DND-41 (cell line): ENCODE results near the gene GNG13.

Source experiments
- ATAC-seq: fragments of 200-7000 bp; cut with Tn5 transposase; 3 replicates; pipeline ENCODE4 v1.9.1; 2021; ENCODE audit warnings: low read depth; ENCODE audit not compliant: insufficient read depth
- DNase-seq: peaks from one replicate; pipeline ENCODE4 v3.0.0-alpha.2; 2020
- H2AFZ ChIP-seq: 2 replicates; pipeline ENCODE4 v1.6.0; 2012; ENCODE audit warnings: low read depth, low read length
- H3K27ac ChIP-seq: 2 replicates; pipeline ENCODE4 v1.5.1; 2012; ENCODE audit warnings: low read length, inconsistent platforms
- H3K27me3 ChIP-seq: fragments of 200-600 bp; sonication (generic); 2 replicates; pipeline ENCODE4 v1.6.0; 2012; ENCODE audit warnings: low read length, mild to moderate bottlenecking, inconsistent platforms; ENCODE audit not compliant: insufficient read depth, poor library complexity
- H3K36me3 ChIP-seq: 2 replicates; pipeline ENCODE4 v1.5.1; 2012; ENCODE audit warnings: low read length, inconsistent platforms; ENCODE audit not compliant: insufficient read depth
- H3K4me1 ChIP-seq: 2 replicates; pipeline ENCODE4 v1.5.1; 2012; ENCODE audit warnings: mild to moderate bottlenecking, low read length; ENCODE audit not compliant: insufficient read depth
- H3K4me2 ChIP-seq: 2 replicates; pipeline ENCODE4 v1.6.0; 2012; ENCODE audit warnings: mild to moderate bottlenecking, moderate library complexity, low read length, inconsistent platforms; ENCODE audit not compliant: insufficient read depth
- H3K4me3 ChIP-seq, 2 experiments: fragments of 200-600 bp in 1 of 2; shearing (Covaris generic) in 1 of 2; 2 replicates each; pipeline ENCODE4 v1.5.1; 2012 to 2016; ENCODE audit warnings: inconsistent platforms in 2 of 2, low read length in 2 of 2, mild to moderate bottlenecking in 2 of 2, low read depth in 1 of 2, moderate library complexity in 1 of 2
- H3K79me2 ChIP-seq: 2 replicates; pipeline ENCODE4 v1.6.0; 2012; ENCODE audit warnings: low read length, inconsistent platforms; ENCODE audit not compliant: insufficient read depth
- H3K9ac ChIP-seq: 2 replicates; pipeline ENCODE4 v1.6.0; 2012; ENCODE audit warnings: low read depth, mild to moderate bottlenecking, inconsistent platforms, low read length, moderate library complexity
- H3K9me3 ChIP-seq: 2 replicates; pipeline ENCODE4 v1.5.1; 2012; ENCODE audit warnings: low read length, moderate library complexity, mild to moderate bottlenecking, inconsistent platforms; ENCODE audit not compliant: insufficient read depth, severe bottlenecking
- H4K20me1 ChIP-seq: 2 replicates; pipeline ENCODE4 v1.6.0; 2012; ENCODE audit warnings: low read length; ENCODE audit not compliant: insufficient read depth
- EZH2 ChIP-seq: IDR thresholded peaks from 3 replicates; pipeline ENCODE4 v1.6.1; 2012; ENCODE audit warnings: borderline replicate concordance, low read depth, mild to moderate bottlenecking, moderate library complexity, low read length, inconsistent platforms; ENCODE audit not compliant: severe bottlenecking
- TF ChIP-seq, protein P1 (sequence below): IDR thresholded peaks from 2 replicates; pipeline ENCODE4 v1.5.1; 2012; ENCODE audit warnings: borderline replicate concordance, low read length, moderate library complexity, mild to moderate bottlenecking; ENCODE audit not compliant: poor library complexity, severe bottlenecking; ENCODE audit errors: extremely low read depth

The GNG13 gene

DNA sequence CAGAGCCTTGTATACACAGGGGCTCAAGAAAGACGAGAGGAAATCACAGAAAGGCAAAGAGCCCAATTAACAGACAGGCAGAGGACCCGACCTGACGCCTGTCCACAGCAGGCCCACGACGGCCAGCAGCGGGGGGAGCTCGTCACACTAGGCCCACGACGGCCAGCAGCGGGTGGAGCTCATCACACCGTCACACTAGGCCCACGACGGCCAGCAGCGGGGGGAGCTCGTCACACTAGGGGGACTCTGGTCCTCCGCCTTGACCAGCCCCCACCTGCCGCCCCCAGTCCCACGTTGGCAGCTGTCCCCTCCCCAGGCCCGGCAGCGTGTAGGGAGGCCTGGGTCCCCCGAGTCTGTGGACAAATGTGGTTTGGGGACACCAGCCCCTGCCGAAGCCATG, 23.7 kb upstream of the GNG13 start:
- no peaks in the 10 kb centered on the region for H3K9me3 ChIP-seq
- H3K4me3 ChIP-seq, result no peak overlapping the region
- ATAC-seq (no peak), DNase-seq (no peak)
- H2AFZ ChIP-seq, result no peak overlapping the region
- no peak overlapping the region for H3K4me2 ChIP-seq
- no peaks in the 10 kb centered on the region for H4K20me1 ChIP-seq
- H3K27me3 ChIP-seq, result no peaks in the 10 kb centered on the region
- H3K79me2 ChIP-seq, result no peaks in the 10 kb centered on the region
- no peaks in the 10 kb centered on the region for H3K36me3 ChIP-seq
- H3K9ac ChIP-seq, result no peak overlapping the region
- TF ChIP-seq, protein P1, sequence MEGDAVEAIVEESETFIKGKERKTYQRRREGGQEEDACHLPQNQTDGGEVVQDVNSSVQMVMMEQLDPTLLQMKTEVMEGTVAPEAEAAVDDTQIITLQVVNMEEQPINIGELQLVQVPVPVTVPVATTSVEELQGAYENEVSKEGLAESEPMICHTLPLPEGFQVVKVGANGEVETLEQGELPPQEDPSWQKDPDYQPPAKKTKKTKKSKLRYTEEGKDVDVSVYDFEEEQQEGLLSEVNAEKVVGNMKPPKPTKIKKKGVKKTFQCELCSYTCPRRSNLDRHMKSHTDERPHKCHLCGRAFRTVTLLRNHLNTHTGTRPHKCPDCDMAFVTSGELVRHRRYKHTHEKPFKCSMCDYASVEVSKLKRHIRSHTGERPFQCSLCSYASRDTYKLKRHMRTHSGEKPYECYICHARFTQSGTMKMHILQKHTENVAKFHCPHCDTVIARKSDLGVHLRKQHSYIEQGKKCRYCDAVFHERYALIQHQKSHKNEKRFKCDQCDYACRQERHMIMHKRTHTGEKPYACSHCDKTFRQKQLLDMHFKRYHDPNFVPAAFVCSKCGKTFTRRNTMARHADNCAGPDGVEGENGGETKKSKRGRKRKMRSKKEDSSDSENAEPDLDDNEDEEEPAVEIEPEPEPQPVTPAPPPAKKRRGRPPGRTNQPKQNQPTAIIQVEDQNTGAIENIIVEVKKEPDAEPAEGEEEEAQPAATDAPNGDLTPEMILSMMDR, result no peak
- no peak for TF ChIP-seq EZH2
- H3K27ac ChIP-seq, result no peak overlapping the region
- no peaks in the 10 kb centered on the region for H3K4me1 ChIP-seq

DNA sequence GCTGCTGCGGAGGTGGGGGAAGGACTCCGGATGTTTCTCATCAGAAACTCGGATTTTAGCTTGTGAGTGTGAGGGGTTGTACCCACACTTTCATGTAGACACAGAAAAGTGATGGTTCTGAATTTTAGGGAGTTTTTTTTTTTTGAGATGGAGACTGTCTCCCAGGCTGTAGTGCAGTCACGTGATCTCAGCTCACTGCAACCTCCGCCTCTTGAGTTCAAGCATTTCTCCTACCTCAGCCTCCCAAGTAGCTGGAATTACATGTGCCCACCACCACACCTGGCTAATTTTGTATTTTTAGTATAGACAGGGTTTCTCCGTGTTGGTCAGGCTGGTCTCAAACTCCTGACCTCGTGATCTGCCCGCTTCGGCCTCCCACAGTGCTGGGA, 22.4 kb upstream of the GNG13 start:
- no peak for ATAC-seq
- Histone ChIP-seq H3K4me1 (no peaks in the 10 kb centered on the region), H3K79me2 (no peaks in the 10 kb centered on the region), H3K4me3 (no peak overlapping the region), H3K9me3 (no peaks in the 10 kb centered on the region), H2AFZ (no peak overlapping the region), H3K4me2 (no peak overlapping the region), H3K27ac (no peak overlapping the region), H3K36me3 (no peaks in the 10 kb centered on the region), H4K20me1 (no peaks in the 10 kb centered on the region), H3K9ac (no peak overlapping the region), H3K27me3 (no peaks in the 10 kb centered on the region)
- TF ChIP-seq EZH2, result no peak
- TF ChIP-seq, protein P1, result no peak
- no peak for DNase-seq

DNA sequence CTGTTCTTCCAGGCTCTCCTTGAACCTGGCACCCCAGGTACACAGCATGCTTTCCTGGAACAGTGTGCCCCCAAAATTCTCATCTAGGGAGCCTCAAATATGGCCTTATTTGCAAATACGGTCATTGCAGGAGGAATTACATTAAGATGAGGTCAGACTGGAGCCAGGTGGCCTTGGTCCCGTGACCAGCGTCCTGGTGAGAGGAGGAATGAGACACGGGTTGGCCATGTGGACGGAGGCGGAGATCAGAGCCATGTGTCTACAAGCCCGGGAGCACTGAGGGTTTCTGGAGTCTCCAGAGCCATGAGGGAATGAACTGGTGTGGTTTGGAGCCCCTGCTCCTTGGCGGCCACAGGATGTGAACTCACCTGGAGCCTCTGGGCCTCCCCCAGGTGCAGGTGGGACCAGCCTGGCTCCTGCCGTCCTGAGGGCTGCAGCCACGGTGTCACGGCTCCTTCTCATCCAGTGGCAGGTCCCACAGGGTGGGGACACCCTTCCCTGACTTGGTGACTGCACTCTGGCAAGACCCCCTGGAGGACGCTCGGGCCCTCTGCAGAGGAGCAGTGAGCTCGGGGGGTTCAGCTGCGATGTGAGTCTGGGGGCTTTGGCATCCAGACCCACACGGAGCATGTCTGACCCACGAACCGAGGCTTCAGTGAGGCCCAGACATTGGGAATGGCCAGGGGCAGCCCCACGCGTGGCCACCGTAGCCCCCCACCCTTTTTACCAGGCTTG, 21.8 kb upstream of the GNG13 start:
- Histone ChIP-seq H3K4me2 (no peak overlapping the region), H3K9me3 (no peaks in the 10 kb centered on the region), H3K36me3 (no peaks in the 10 kb centered on the region), H3K4me3 (no peak overlapping the region), H3K79me2 (no peaks in the 10 kb centered on the region), H3K9ac (no peak overlapping the region), H3K27me3 (no peaks in the 10 kb centered on the region), H2AFZ (no peak overlapping the region), H4K20me1 (no peaks in the 10 kb centered on the region), H3K4me1 (no peaks in the 10 kb centered on the region), H3K27ac (no peak overlapping the region)
- DNase-seq, result no peak
- ATAC-seq, result no peak
- no peak for TF ChIP-seq EZH2
- TF ChIP-seq, protein P1, result no peak

DNA sequence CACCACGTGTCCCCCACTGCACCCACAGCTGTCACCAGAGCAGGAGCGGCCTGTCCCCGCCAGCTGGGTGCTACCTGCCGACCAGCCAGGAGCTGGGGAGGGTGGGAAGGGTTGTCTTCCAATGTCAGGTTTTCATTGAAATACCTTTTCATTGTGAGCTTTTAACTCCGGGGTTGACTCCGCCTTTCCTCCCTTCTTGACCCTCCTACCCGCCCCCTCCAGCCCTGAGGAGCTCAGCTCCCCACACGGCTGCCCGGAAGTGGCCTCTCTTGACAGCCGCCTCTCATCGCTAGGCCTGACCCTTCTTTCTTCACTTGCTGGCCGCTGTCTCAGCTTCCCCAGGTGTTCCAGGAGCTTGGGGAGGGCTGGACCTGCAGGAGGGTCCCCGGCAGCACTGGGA, 21.2 kb upstream of the GNG13 start:
- TF ChIP-seq, protein P1, result no peak
- no peak for TF ChIP-seq EZH2
- ATAC-seq (no peak), DNase-seq (no peak)
- H3K4me1 ChIP-seq, result no peaks in the 10 kb centered on the region
- H3K27me3 ChIP-seq, result no peaks in the 10 kb centered on the region
- no peaks in the 10 kb centered on the region for H3K9me3 ChIP-seq
- H3K36me3 ChIP-seq, result no peaks in the 10 kb centered on the region
- H3K4me2 ChIP-seq, result no peak overlapping the region
- no peak overlapping the region for H3K27ac ChIP-seq
- no peak overlapping the region for H3K9ac ChIP-seq
- H4K20me1 ChIP-seq, result no peaks in the 10 kb centered on the region
- H2AFZ ChIP-seq, result no peak overlapping the region
- H3K4me3 ChIP-seq, result no peak overlapping the region
- H3K79me2 ChIP-seq, result no peaks in the 10 kb centered on the region
